Body of pancreas (tissue), 4 donors: Measurements from ENCODE around the gene EXTL1. TPM values are rescaled to one million over a fixed set of nuclear protein-coding genes. Genes with fewer than 3 reads are reported as not detected.

ENCODE experiments used
- ATAC-seq: fragments of 150-250 bp; one replicate; pipeline ENCODE4 v1.9.1; 2016
- DNase-seq, 4 donors: peaks; one replicate each; pipeline ENCODE4 v3.0.0-alpha.2; 2019
- H3K27ac ChIP-seq, 4 donors: fragments of 200-600 bp; sonication (generic); 1 replicate in 3 of 4; 2 replicates in 1 of 4; pipeline versions ENCODE4 v1.5.1 to v1.6.1; 2016 to 2019; ENCODE audit warnings: mild to moderate bottlenecking in 1 of 4, mixed read lengths in 1 of 4, moderate library complexity in 1 of 4
- H3K27me3 ChIP-seq, 2 donors: fragments of 200-600 bp; sonication (generic); one replicate each; pipeline ENCODE4 v1.6.0; 2016; ENCODE audit warnings: mild to moderate bottlenecking in 1 of 2
- H3K36me3 ChIP-seq, 2 donors: fragments of 200-600 bp; sonication (generic); replicated peaks in 1 of 2; 2 replicates each; pipeline ENCODE4 v1.5.1; 2016; ENCODE audit warnings: low read depth in 2 of 2; ENCODE audit not compliant: insufficient read depth in 1 of 2
- H3K4me1 ChIP-seq: fragments of 200-600 bp; sonication (generic); one replicate; pipeline ENCODE4 v1.6.0; 2016
- H3K4me3 ChIP-seq, 2 donors: fragments of 200-600 bp; sonication (generic); 1 replicate in 1 of 2; 2 replicates in 1 of 2; pipeline ENCODE4 v1.5.1; 2016 to 2019
- H3K9me3 ChIP-seq, 3 donors: fragments of 200-600 bp; sonication (generic); 1 replicate in 2 of 3; 2 replicates in 1 of 3; pipeline ENCODE4 v1.5.1; 2016
- CTCF ChIP-seq, 7 experiments: fragments of 450-650 bp in 4 of 7; fragments of 200-600 bp in 3 of 7; sonication (generic) in 3 of 7; IDR thresholded peaks; one replicate each; pipeline ENCODE4 v1.5.1; 2016 to 2019; ENCODE audit warnings: antibody characterized with exemption in 7 of 7
- POLR2A ChIP-seq, 3 donors: fragments of 450-650 bp; IDR thresholded peaks; one replicate each; pipeline ENCODE4 v1.6.1; 2016; ENCODE audit warnings: antibody characterized with exemption in 3 of 3, mild to moderate bottlenecking in 2 of 3
- WGBS, 2 donors: methylation state at CpG; one replicate each; pipeline ENCODE4 v1.1.5; 2017; 5-methylcytosine and 5-hydroxymethylcytosine counted together
- intact Hi-C: fragments of 100-400 bp; cut with DNase I; formaldehyde crosslinking; loops from one replicate; pipeline ENCODE4 v1.15.1; 2023
- total RNA-seq, 2 donors: library from RNA; depleted of rRNA; stranded (reverse); fragments of >200 nt; gene quantifications; one replicate each; pipeline ENCODE4 v1.1.0, GENCODE V29; 2016

Gene EXTL1
- total RNA-seq, 2 donors from 2014 or later = not detected

GRCh38 chr1:26015358-26015757, 6.2 kb upstream of the EXTL1 start:
- TF ChIP-seq CTCF (IDR thresholded peaks at IDR 0.05) (no peak), POLR2A (IDR thresholded peaks at IDR 0.05) (no peak)
- H3K27me3 ChIP-seq = no peaks in the 10 kb centered on the region
- no peaks in the 10 kb centered on the region for H3K9me3 ChIP-seq
- no peak overlapping the region for H3K4me3 ChIP-seq
- ATAC-seq = no peak
- no peaks in the 10 kb centered on the region for H3K36me3 ChIP-seq
- intact Hi-C loops = no loop called here
- H3K27ac ChIP-seq = no peak overlapping the region
- H3K4me1 ChIP-seq = peaks cover 11% of the 10 kb centered on the region
- WGBS, 2 donors = 85 to 86% methylated on average over 2 of the region's 2 CpGs
- DNase-seq = peak in 1 of 4 donors; percentile 70

- H3K4me1 ChIP-seq = peaks cover 11% of the 10 kb centered on the region
- DNase-seq = no peak
- intact Hi-C loops = no loop called here
- 83 to 86% methylated on average over 10 of the region's 10 CpGs for WGBS, 2 donors
- no peak overlapping the region for H3K4me3 ChIP-seq
- TF ChIP-seq POLR2A (IDR thresholded peaks at IDR 0.05) (no peak), CTCF (IDR thresholded peaks at IDR 0.05) (no peak)
- H3K27me3 ChIP-seq = no peaks in the 10 kb centered on the region
- ATAC-seq = no peak
- H3K36me3 ChIP-seq = no peaks in the 10 kb centered on the region
- no peak overlapping the region for H3K27ac ChIP-seq
- no peaks in the 10 kb centered on the region for H3K9me3 ChIP-seq
Observed at GRCh38 chr1:26016258-26016952, 5.2 kb upstream of the EXTL1 start.

GRCh38 chr1:26016953-26017545, 4.5 kb upstream of the EXTL1 start:
- no peak for DNase-seq
- Histone ChIP-seq H3K4me3 (no peak overlapping the region), H3K36me3 (no peaks in the 10 kb centered on the region), H3K9me3 (no peaks in the 10 kb centered on the region), H3K4me1 (peaks cover 11% of the 10 kb centered on the region), H3K27ac (no peak overlapping the region), H3K27me3 (no peaks in the 10 kb centered on the region)
- 74 to 88% methylated on average over 4 to 6 of the region's 6 CpGs for WGBS, 2 donors
- TF ChIP-seq POLR2A (IDR thresholded peaks at IDR 0.05) = no peak
- TF ChIP-seq CTCF (IDR thresholded peaks at IDR 0.05) = no peak
- intact Hi-C loops = no loop called here
- ATAC-seq = no peak

GRCh38 chr1:26017606-26018005, 4.0 kb upstream of the EXTL1 start:
- Histone ChIP-seq H3K36me3 (no peaks in the 10 kb centered on the region), H3K27ac (no peak overlapping the region), H3K4me1 (peaks cover 8% of the 10 kb centered on the region), H3K27me3 (no peaks in the 10 kb centered on the region), H3K9me3 (no peaks in the 10 kb centered on the region), H3K4me3 (no peak overlapping the region)
- no peak for DNase-seq
- intact Hi-C loops = no loop called here
- no peak for TF ChIP-seq POLR2A (IDR thresholded peaks at IDR 0.05)
- no peak for TF ChIP-seq CTCF (IDR thresholded peaks at IDR 0.05)
- 62 to 84% methylated on average over 4 to 6 of the region's 6 CpGs for WGBS, 2 donors
- ATAC-seq = no peak
